HepG2 (cell line): Measurements from ENCODE around the gene VGF. TPM values are rescaled to one million over a fixed set of nuclear protein-coding genes. Genes with fewer than 3 reads are reported as not detected.

ENCODE experiments used
- ATAC-seq: fragments of 200-7000 bp; cut with Tn5 transposase; 3 replicates; pipeline ENCODE4 v1.9.1; 2020; ENCODE audit warnings: mild to moderate bottlenecking, moderate library complexity
- BruUV-seq: library from RNA; stranded (reverse); fragments of 400-500 nt; replicated peaks from 2 replicates; lab custom pipeline; 2021; lab: Mats Ljungman, UMichigan
- CTCF ChIA-PET: fragments of 300-600 bp; formaldehyde crosslinking; extraction: SDS; loops from one replicate; lab custom pipeline; 2021; ENCODE audit warnings: low total read pairs, inconsistent platforms, low intra/inter-chr PET ratio; lab: Yijun Ruan, JAX
- POLR2A ChIA-PET: fragments of 350-600 bp; sonication (Branson Sonifier 250); formaldehyde crosslinking; loops from one replicate; lab custom pipeline; 2020; ENCODE audit warnings: antibody characterized with exemption, inconsistent platforms; lab: Yijun Ruan, JAX
- DNase-seq: peaks from one replicate; pipeline ENCODE4 v3.0.0-alpha.2; 2015; ENCODE audit warnings: low spot score
- FAIRE-seq: peaks from 3 replicates; lab custom pipeline; 2011; peaks lifted over from hg19 to GRCh38; lab: Jason Lieb, UNC
- H2AFZ ChIP-seq: one replicate; pipeline ENCODE4 v1.6.1; 2011; ENCODE audit warnings: low read length, inconsistent platforms
- H3K27ac ChIP-seq: fragments of 300-600 bp; 3 replicates; pipeline ENCODE4 v1.8.0; 2011; ENCODE audit warnings: mixed run types, mild to moderate bottlenecking, mixed read lengths, low read length, inconsistent platforms; ENCODE audit not compliant: insufficient read depth; ENCODE audit errors: extremely low read length
- H3K27me3 ChIP-seq, 2 experiments: fragments of 200-600 bp in 1 of 2; 2 replicates in 1 of 2; 3 replicates in 1 of 2; pipeline versions ENCODE4 v1.6.0 to v1.8.0; 2011; ENCODE audit warnings: low read length in 2 of 2, mild to moderate bottlenecking in 2 of 2, moderate library complexity in 2 of 2, inconsistent platforms in 1 of 2; ENCODE audit not compliant: insufficient read depth in 2 of 2, control insufficient read depth in 1 of 2
- H3K36me3 ChIP-seq, 2 experiments: fragments of 200-600 bp in 1 of 2; replicated peaks in 1 of 2; 2 replicates in 1 of 2; 3 replicates in 1 of 2; pipeline versions ENCODE4 v1.5.1 to v1.8.0; 2011; ENCODE audit warnings: low read length in 2 of 2, inconsistent platforms in 1 of 2; ENCODE audit not compliant: insufficient read depth in 2 of 2, control insufficient read depth in 1 of 2
- H3K4me1 ChIP-seq: 2 replicates; pipeline ENCODE4 v1.5.1; 2012; ENCODE audit warnings: low read length, inconsistent platforms; ENCODE audit not compliant: insufficient read depth
- H3K4me2 ChIP-seq: 2 replicates; pipeline ENCODE4 v1.6.0; 2011; ENCODE audit warnings: low read depth, low read length, inconsistent platforms
- H3K4me3 ChIP-seq, 3 experiments: fragments of 200-600 bp in 1 of 3; sonication (generic), shearing (Covaris generic) in 1 of 3; replicated peaks in 1 of 3; 2 replicates each; pipeline ENCODE4 v1.5.1; 2011 to 2016; ENCODE audit warnings: low read length in 3 of 3, inconsistent platforms in 2 of 3, low read depth in 2 of 3, mild to moderate bottlenecking in 2 of 3, control low read depth in 1 of 3, mixed read lengths in 1 of 3; ENCODE audit not compliant: insufficient read depth in 1 of 3
- H3K79me2 ChIP-seq: one replicate; pipeline ENCODE4 v1.6.1; 2011; ENCODE audit warnings: low read length, inconsistent platforms; ENCODE audit not compliant: insufficient read depth
- H3K9ac ChIP-seq: 2 replicates; pipeline ENCODE4 v1.6.0; 2011; ENCODE audit warnings: mild to moderate bottlenecking, low read depth, low read length, inconsistent platforms; ENCODE audit not compliant: insufficient read depth
- H3K9me3 ChIP-seq: 2 replicates; pipeline ENCODE4 v1.5.1; 2012; ENCODE audit warnings: mild to moderate bottlenecking, low read length
- H4K20me1 ChIP-seq: 2 replicates; pipeline ENCODE4 v1.6.0; 2011; ENCODE audit warnings: inconsistent platforms, mild to moderate bottlenecking, low read length, moderate library complexity; ENCODE audit not compliant: insufficient read depth
- AGO1 ChIP-seq: fragments of 200-400 bp; formaldehyde crosslinking; IDR thresholded peaks from 2 replicates; pipeline ENCODE4 v1.6.1; 2017; ENCODE audit warnings: mild to moderate bottlenecking, low read depth, low read length, moderate library complexity; ENCODE audit not compliant: poor library complexity, severe bottlenecking
- AGO2 ChIP-seq: fragments of 200-400 bp; formaldehyde crosslinking; optimal IDR thresholded peaks from 2 replicates; pipeline ENCODE3; 2017; ENCODE audit warnings: mild to moderate bottlenecking, low read depth, low read length, moderate library complexity
- ATF3 ChIP-seq: sonication (generic); formaldehyde crosslinking; IDR thresholded peaks from 2 replicates; pipeline ENCODE4 v1.4.0; 2020; ENCODE audit warnings: missing genetic modification reagents
- CTCF ChIP-seq: sonication (generic); formaldehyde crosslinking; IDR thresholded peaks from 2 replicates; pipeline ENCODE4 v1.5.0; 2020; ENCODE audit warnings: mild to moderate bottlenecking, missing genetic modification reagents, moderate library complexity
- DZIP1 ChIP-seq: sonication (generic); formaldehyde crosslinking; IDR thresholded peaks from 2 replicates; pipeline ENCODE4 v1.5.0; 2020; ENCODE audit warnings: mild to moderate bottlenecking, missing genetic modification reagents
- ELK4 ChIP-seq: sonication (generic); formaldehyde crosslinking; IDR thresholded peaks from 2 replicates; pipeline ENCODE4 v1.9.0; 2021; ENCODE audit warnings: missing genetic modification reagents, borderline replicate concordance
- GATAD2A ChIP-seq: IDR thresholded peaks from 2 replicates; pipeline ENCODE4 v1.6.1; 2016
- ONECUT2 ChIP-seq: sonication (generic); formaldehyde crosslinking; IDR thresholded peaks from 2 replicates; pipeline ENCODE4 v1.4.0; 2020; ENCODE audit warnings: missing genetic modification reagents
- ZFAT ChIP-seq: sonication (generic); formaldehyde crosslinking; conservative IDR thresholded peaks from 2 replicates; pipeline ENCODE4 v1.8.1; 2023; ENCODE audit warnings: missing genetic modification reagents, inconsistent platforms
- ZNF510 ChIP-seq: sonication (generic); formaldehyde crosslinking; IDR thresholded peaks from 2 replicates; pipeline ENCODE4 v1.4.0; 2020; ENCODE audit warnings: low read depth, mild to moderate bottlenecking, missing genetic modification reagents
- ZNF687 ChIP-seq: sonication (generic); formaldehyde crosslinking; IDR thresholded peaks from 2 replicates; pipeline ENCODE4 v1.5.1; 2020; ENCODE audit warnings: mild to moderate bottlenecking, missing genetic modification reagents, moderate library complexity
- ZNF841 ChIP-seq: sonication (generic); formaldehyde crosslinking; IDR thresholded peaks from 2 replicates; pipeline ENCODE4 v1.8.1; 2023; ENCODE audit warnings: missing genetic modification reagents, borderline replicate concordance
- WGBS: methylation state at CpG from one replicate; pipeline ENCODE4 v1.1.6; 2017; ENCODE audit warnings: low lambda C conversion rate; 5-methylcytosine and 5-hydroxymethylcytosine counted together
- in situ Hi-C: cut with HindIII; loops from 2 replicates; pipeline ENCODE4 v1.10.0; 2017; ENCODE audit warnings: low pct_unique_long_range_greater_than_20kb; ENCODE audit not compliant: extremely low pct_ligation_motif_present
- intact Hi-C: fragments of 100-400 bp; cut with micrococcal nuclease; formaldehyde crosslinking; loops from one replicate; pipeline ENCODE4 v1.10.0; 2022; ENCODE audit not compliant: unreplicated experiment
- polyA plus RNA-seq, 8 experiments: library from polyadenylated mRNA; depleted of rRNA in 3 of 8; stranded (reverse) in 7 of 8; unstranded in 1 of 8; fragments of >200 nt; fragmentation: Illumina TruSeq in 4 of 8; extraction: Trizol in 4 of 8; gene quantifications; 2 replicates each; pipeline versions ENCODE4 v1.2.1 to v1.2.3, GENCODE V29; 2011 to 2016; ENCODE audit warnings: low read depth in 4 of 8, missing spikeins in 1 of 8, mixed read lengths in 1 of 8; ENCODE audit not compliant: insufficient read depth in 1 of 8
- total RNA-seq, 5 experiments: library from RNA; depleted of rRNA; stranded (reverse); fragments of >200 nt; fragmentation: Illumina TruSeq; extraction: Trizol; gene quantifications; 2 replicates each; pipeline ENCODE4 v1.2.3, GENCODE V29; 2016; ENCODE audit warnings: low read depth in 1 of 5

The VGF gene
- total and polyA plus RNA-seq, 2 of the 13 experiments (the other 11 are each of a cell fraction or from before 2014, with no cell fraction given): 0.12 to 0.46 TPM

GRCh38 chr7:101212014-101212413, 46.6 kb upstream of the VGF start:
- no TSS peak for BruUV-seq
- intact Hi-C loops: no loop called here
- no peaks in the 10 kb centered on the region for H3K9me3 ChIP-seq
- no peak overlapping the region for H2AFZ ChIP-seq
- in situ Hi-C loops: no loop called here
- no peak for DNase-seq
- ChIA-PET POLR2A (interaction anchor here (11.2 kb wide), 1 partner anchor 8 kb away, joined by 202 read pairs; the partner anchor contains the start of gene MOGAT3), CTCF (no interaction called here)
- no peaks in the 10 kb centered on the region for H3K27me3 ChIP-seq
- H3K4me3 ChIP-seq: no peak overlapping the region
- no peak for FAIRE-seq
- 99% methylated on average over 8 of the region's 8 CpGs for WGBS
- H3K9ac ChIP-seq: no peak overlapping the region
- ATAC-seq: peak; percentile 25
- no peak overlapping the region for H3K27ac ChIP-seq
- peaks cover 21% of the 10 kb centered on the region for H3K4me1 ChIP-seq
- H3K4me2 ChIP-seq: no peak overlapping the region
- no peaks in the 10 kb centered on the region for H4K20me1 ChIP-seq
- peaks cover 12% of the 10 kb centered on the region for H3K79me2 ChIP-seq
- peaks cover 14 to 26% of the 10 kb centered on the region in 2 experiments; a peak in 4 of 5 replicates for H3K36me3 ChIP-seq
- TF ChIP-seq ONECUT2 (no peak), DZIP1 (no peak), ZNF510 (no peak), ZNF841 (CRISPR knock-in tag) (no peak), ZNF687 (CRISPR knock-in tag) (peak; percentile 30), AGO1 (peak; percentile 74), ZFAT (CRISPR knock-in tag) (no peak), CTCF (CRISPR knock-in tag) (peak; percentile 46), AGO2 (peak; percentile 55), ATF3 (CRISPR knock-in tag) (no peak), ELK4 (CRISPR knock-in tag) (no peak), GATAD2A (CRISPR knock-in tag) (no peak)
